ENCODE data around the gene RASA2.

DNA sequence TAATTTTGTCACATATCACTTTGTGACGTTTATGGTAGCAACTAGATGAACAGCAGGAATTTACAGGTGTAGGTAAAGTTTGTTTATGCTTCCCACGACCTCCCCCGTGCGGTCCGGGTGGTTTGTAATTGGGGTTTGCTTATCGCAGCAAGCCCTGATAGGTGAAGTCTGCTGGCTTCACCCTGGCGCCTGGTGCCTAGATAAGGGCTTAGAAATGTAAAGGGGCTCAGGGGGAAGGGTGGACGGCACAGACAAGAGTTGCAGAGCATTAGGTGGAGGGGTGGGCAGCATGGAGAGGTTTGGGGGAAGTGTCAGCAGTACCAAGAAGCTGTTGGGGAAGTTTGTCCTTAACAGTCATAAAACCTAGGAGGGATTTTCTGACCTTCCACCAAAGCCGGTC, 143.1 kb downstream of the RASA2 start:
- TF ChIP-seq, protein P1, sequence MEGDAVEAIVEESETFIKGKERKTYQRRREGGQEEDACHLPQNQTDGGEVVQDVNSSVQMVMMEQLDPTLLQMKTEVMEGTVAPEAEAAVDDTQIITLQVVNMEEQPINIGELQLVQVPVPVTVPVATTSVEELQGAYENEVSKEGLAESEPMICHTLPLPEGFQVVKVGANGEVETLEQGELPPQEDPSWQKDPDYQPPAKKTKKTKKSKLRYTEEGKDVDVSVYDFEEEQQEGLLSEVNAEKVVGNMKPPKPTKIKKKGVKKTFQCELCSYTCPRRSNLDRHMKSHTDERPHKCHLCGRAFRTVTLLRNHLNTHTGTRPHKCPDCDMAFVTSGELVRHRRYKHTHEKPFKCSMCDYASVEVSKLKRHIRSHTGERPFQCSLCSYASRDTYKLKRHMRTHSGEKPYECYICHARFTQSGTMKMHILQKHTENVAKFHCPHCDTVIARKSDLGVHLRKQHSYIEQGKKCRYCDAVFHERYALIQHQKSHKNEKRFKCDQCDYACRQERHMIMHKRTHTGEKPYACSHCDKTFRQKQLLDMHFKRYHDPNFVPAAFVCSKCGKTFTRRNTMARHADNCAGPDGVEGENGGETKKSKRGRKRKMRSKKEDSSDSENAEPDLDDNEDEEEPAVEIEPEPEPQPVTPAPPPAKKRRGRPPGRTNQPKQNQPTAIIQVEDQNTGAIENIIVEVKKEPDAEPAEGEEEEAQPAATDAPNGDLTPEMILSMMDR (conservative IDR thresholded peaks at IDR 0.05; ENCODE audit: low read depth in 2 of 2) = no peak
- TF ChIP-seq EZH2phosphoT487 (IDR thresholded peaks at IDR 0.05; ENCODE audit: unreplicated experiment) = no peak
- TF ChIP-seq ZNF114 (CRISPR knock-in tag; IDR thresholded peaks at IDR 0.05) = no peak
- no peak for TF ChIP-seq POLR2AphosphoS5 (IDR thresholded peaks at IDR 0.05; ENCODE audit: low read depth)
- TF ChIP-seq, protein P2, sequence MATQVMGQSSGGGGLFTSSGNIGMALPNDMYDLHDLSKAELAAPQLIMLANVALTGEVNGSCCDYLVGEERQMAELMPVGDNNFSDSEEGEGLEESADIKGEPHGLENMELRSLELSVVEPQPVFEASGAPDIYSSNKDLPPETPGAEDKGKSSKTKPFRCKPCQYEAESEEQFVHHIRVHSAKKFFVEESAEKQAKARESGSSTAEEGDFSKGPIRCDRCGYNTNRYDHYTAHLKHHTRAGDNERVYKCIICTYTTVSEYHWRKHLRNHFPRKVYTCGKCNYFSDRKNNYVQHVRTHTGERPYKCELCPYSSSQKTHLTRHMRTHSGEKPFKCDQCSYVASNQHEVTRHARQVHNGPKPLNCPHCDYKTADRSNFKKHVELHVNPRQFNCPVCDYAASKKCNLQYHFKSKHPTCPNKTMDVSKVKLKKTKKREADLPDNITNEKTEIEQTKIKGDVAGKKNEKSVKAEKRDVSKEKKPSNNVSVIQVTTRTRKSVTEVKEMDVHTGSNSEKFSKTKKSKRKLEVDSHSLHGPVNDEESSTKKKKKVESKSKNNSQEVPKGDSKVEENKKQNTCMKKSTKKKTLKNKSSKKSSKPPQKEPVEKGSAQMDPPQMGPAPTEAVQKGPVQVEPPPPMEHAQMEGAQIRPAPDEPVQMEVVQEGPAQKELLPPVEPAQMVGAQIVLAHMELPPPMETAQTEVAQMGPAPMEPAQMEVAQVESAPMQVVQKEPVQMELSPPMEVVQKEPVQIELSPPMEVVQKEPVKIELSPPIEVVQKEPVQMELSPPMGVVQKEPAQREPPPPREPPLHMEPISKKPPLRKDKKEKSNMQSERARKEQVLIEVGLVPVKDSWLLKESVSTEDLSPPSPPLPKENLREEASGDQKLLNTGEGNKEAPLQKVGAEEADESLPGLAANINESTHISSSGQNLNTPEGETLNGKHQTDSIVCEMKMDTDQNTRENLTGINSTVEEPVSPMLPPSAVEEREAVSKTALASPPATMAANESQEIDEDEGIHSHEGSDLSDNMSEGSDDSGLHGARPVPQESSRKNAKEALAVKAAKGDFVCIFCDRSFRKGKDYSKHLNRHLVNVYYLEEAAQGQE (IDR thresholded peaks at IDR 0.05; ENCODE audit: unreplicated experiment) = no peak
- no peak for TF ChIP-seq NANOG (IDR thresholded peaks at IDR 0.05; ENCODE audit: borderline replicate concordance)
- TF ChIP-seq JUNB (IDR thresholded peaks at IDR 0.05; ENCODE audit: unreplicated experiment) = no peak
- TF ChIP-seq EZH2 (IDR thresholded peaks at IDR 0.05; ENCODE audit: low read depth, unreplicated experiment) = no peak

Data from GM23338 (cell line).